ENCODE data around the gene GPSM3. TPM values are rescaled to one million over a fixed set of nuclear protein-coding genes. Genes with fewer than 3 reads are reported as not detected.

The GPSM3 gene
- total RNA-seq, 4 donors from 2014 or later, result 5.9 to 17.7 (median 8.8) TPM

- H3K4me3 ChIP-seq, result no peak overlapping the region
- H3K27ac ChIP-seq, result no peak overlapping the region
- H3K27me3 ChIP-seq, result no peaks in the 10 kb centered on the region
- WGBS, 2 donors, result 55 to 57% methylated on average over 2 of the region's 2 CpGs
- peaks cover 0 to 11% (median 0%) of the 10 kb centered on the region in 4 donors for H3K4me1 ChIP-seq
- no peak for DNase-seq (ENCODE audit: low spot score in 2 of 2)
- TF ChIP-seq POLR2A (IDR thresholded peaks at IDR 0.05) (no peak), CTCF (IDR thresholded peaks at IDR 0.05) (no peak), EP300 (IDR thresholded peaks at IDR 0.05) (no peak)
- H3K9me3 ChIP-seq, result no peaks in the 10 kb centered on the region
- H3K36me3 ChIP-seq, result no peaks in the 10 kb centered on the region
These were observed 32.3 kb upstream of the GPSM3 start for GRCh38 chr6:32224696-32225095.

- 43 to 50% methylated on average over 20 of the region's 20 CpGs for WGBS, 2 donors
- Histone ChIP-seq H3K4me3 (peak within 1 kb of the TSS in 1 of 4 donors; percentile 20), H3K27ac (peak within 1 kb of the TSS in 2 of 4 donors; percentile 7 to 41), H3K36me3 (no peaks in the 10 kb centered on the region), H3K4me1 (peaks cover 0 to 11% (median 0%) of the 10 kb centered on the region in 4 donors), H3K9me3 (no peaks in the 10 kb centered on the region), H3K27me3 (no peaks in the 10 kb centered on the region)
- no peak for DNase-seq (ENCODE audit: low spot score in 2 of 2)
- TF ChIP-seq POLR2A (IDR thresholded peaks at IDR 0.05) (no peak), EP300 (IDR thresholded peaks at IDR 0.05) (no peak), CTCF (IDR thresholded peaks at IDR 0.05) (no peak)
These were observed 31.1 kb upstream of the GPSM3 start, which contains the start of gene NOTCH4 for GRCh38 chr6:32223258-32224235. TSS of gene NOTCH4 (minus strand) at chr6:32224067. CDS start at chr6:32223928, 139 bp downstream.

GRCh38 chr6:32222333-32223230, 30.1 kb upstream of the GPSM3 start:
- 86 to 93% methylated on average over 8 of the region's 8 CpGs for WGBS, 2 donors
- Histone ChIP-seq H3K9me3 (no peaks in the 10 kb centered on the region), H3K27ac (no peak overlapping the region), H3K4me1 (peaks cover 0 to 11% (median 0%) of the 10 kb centered on the region in 4 donors), H3K4me3 (peak overlapping the region in 1 of 4 donors; percentile 20), H3K36me3 (no peaks in the 10 kb centered on the region), H3K27me3 (no peaks in the 10 kb centered on the region)
- no peak for DNase-seq (ENCODE audit: low spot score in 2 of 2)
- TF ChIP-seq POLR2A (IDR thresholded peaks at IDR 0.05) (no peak), EP300 (IDR thresholded peaks at IDR 0.05) (no peak), CTCF (IDR thresholded peaks at IDR 0.05) (no peak)

- H3K36me3 ChIP-seq, result no peaks in the 10 kb centered on the region
- TF ChIP-seq POLR2A (IDR thresholded peaks at IDR 0.05), result no peak
- TF ChIP-seq EP300 (IDR thresholded peaks at IDR 0.05), result no peak
- no peak for TF ChIP-seq CTCF (IDR thresholded peaks at IDR 0.05)
- no peaks in the 10 kb centered on the region for H3K9me3 ChIP-seq
- no peak overlapping the region for H3K27ac ChIP-seq
- H3K27me3 ChIP-seq, result no peaks in the 10 kb centered on the region
- H3K4me1 ChIP-seq, result peaks cover 0 to 5% (median 0%) of the 10 kb centered on the region in 4 donors
- no peak overlapping the region for H3K4me3 ChIP-seq
- WGBS, 2 donors, result 65 to 75% methylated on average over 4 of the region's 4 CpGs
- no peak for DNase-seq (ENCODE audit: low spot score in 2 of 2)
These were observed 27.6 kb upstream of the GPSM3 start for GRCh38 chr6:32220021-32220420.

All from tibial nerve (tissue), 4 donors.